ENCODE measurements around the gene THSD1.
"Not testable (repeated sequence)": the region's sequence is repeated elsewhere in the genome, so short reads cannot be mapped to it uniquely, and the experiment has no call there.

Gene THSD1

DNA sequence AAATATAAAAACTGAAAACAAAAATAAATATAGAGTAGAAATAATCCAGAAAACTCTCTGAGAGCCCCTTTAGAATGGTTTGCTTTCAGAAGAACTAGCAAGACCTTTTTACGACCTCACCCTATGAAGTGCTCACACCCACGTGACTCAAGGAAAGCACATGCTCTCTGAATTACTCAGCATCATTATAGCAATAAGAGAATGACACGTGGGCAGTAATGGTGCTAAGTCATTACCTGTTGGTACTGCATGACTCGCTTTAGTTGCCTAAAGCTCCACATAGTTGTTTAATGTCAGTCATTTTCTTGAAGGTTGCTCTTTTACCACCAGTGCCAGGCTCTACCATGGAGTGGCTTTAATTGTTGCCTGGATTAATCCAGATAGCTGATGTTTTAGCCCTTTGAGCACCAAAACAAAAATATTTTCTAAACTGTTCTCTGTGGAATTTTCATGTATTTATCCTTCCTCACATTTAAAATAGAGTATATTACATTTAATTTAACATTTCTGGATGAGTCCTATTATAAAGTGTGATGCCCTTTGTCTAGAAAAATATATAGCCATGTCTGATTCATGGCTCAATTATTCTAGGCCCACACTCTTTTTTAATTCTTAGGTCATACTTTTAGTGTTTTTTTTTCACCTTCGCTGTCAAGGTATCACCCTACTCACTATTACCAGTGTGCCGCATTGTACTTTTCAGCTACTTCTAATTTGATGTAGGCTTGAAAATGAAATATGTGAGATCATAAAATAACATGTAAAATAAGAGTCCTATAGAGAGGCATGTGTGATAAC is 56.8 kb downstream of the THSD1 start:
- DNase-seq: peak; percentile 8

DNA sequence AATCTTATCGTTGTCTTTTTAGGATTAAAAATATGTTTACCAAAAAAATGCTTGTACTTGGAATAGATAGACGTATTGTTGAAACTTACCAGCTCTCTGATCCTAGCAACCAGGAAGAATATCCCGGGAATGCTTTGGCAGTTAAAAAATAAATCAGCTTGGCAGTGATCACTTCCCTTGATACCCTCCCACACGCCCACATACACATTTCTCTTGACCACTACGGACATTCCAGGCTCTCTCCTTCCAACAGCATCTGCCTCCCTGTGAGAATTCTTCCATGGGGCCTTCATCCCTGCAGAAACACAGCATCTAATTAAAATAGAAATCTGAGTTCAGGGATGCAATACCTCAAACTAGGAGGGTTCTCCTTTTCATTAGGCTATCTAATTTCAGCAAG is 57.9 kb downstream of the THSD1 start:
- no peak for DNase-seq

DNA sequence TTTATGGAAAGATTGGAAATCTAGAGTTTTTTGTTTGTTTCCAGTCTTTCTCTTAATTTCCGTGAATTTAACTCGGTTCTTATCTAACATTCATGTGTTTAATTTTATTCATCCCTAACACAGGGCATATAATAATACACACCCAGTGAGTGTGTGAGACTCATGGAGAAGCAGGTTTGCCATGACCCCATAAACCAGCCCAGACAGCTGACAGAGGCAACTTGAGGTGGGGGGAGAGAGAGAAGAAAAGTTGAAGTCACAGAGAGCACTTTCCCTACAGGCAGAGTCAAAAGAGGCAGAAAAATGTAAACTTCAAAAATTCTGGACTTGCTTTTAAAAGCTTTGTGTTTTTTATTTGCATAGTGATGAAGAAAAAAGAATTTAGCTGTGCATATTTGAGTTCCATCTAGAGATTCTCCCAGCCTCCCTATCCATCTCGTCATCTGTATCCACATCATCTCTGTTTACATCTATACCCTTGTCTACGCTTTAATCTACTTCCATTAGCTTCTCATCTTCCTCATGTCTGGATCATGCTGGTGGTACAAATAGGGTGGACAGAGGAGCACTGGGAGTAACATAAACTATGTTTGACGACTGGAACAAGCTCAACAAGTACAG is 60.2 kb downstream of the THSD1 start:
- DNase-seq: no peak

DNA sequence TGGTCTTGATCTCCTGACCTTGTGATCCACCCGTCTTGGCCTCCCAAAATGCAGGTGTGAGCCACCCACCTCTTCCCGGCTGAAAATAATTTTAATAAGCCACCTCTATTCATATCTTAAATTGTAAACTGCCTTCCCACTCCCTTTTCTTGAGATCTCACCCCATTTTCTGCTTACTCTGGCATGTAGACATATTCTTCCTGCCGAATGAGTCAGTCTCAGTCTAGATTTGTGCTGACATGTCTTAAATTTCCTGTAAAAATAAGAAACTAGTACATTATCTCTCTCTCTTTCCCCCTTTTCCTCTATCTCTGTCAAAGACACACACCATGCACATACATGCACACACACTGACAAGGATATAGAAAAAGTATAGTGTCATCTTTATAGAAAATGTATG is 60.9 kb downstream of the THSD1 start:
- DNase-seq: no peak

DNA sequence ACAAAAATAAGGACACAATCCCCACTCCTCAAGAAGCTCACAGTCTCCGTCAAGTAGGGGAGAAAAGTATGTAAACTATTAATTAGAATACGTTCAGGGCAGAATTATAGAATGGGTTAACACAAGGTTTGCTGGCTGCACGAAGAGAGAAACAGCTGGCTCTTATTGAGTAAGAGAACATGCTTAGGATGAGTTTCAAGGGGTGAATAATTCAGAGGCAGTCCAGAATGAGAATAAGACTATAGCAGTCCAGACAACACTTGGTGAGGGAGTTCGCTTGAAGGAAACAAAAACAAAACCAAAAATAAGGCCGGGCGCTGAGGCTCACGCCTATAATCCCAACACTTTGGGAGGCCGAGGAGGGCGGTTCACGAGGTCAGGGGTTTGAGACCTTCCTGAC is 61.9 kb downstream of the THSD1 start:
- DNase-seq: no peak

DNA sequence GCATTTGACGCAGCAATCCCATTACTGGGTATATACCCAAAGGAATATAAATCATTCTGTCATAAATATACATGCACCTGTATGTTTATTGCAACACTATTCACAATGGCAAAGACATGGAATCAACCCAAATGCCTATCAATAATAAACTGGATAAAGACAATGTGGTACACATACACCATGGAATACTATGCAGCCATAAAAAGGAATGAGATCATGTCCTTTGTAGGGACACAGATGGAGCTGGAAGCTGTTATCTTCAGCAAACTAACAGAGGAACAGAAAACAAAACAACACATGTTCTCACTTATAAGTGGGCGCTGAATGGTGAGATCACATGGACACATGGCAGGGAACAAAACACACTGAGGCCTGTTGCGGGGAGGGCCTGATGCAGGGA is 63.8 kb downstream of the THSD1 start:
- DNase-seq: not testable (repeated sequence)

DNA sequence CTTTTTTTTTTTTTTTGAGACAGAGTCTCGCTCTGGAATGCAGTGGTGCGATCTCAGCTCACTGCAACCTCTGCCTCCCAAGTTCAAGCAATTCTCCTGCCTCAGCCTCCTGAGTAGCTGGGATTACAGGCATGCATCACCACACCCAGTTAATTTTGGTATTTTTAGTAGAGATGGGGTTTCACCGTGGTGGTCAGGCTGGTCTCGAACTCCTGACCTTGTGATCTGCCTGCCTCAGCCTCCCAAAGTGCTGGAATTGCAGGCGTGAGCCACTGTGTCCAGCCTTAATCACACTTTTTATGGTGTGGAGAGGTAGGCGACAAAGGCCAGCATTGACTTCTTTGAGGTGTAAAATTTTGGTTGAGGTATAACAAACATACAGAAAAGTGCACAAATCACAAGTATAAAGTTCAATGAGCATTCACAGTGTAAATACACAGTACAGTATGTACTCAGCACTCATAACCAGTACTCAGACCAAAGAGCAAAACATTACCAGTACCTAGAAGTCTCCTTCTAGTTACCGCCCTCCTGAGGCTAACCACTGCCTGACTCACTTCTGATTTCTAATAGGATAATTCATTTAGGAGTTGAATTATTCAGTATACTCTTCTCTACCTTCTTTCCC is 68.0 kb downstream of the THSD1 start:
- peak; percentile 35 for DNase-seq

DNA sequence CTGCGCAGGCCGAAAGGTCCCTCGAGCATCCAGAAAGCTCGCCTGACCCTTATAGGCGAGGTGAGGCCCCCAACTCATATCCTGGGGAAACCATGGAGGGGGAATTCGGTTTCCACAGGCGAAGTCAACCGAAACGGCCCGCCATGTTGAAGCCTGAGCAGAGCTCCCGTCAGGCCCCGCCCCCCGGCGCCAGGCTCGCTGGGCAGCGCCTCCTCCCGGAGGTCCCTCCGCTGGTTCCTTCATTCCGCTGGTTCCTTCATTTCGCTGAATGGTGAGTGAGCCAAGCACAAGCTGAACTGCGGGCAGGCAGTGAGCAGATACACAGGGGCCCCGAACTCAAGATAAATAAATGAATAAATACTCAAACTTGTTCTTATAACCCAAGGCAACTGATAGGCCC is 71.9 kb downstream of the THSD1 start:
- not testable (repeated sequence) for DNase-seq

DNA sequence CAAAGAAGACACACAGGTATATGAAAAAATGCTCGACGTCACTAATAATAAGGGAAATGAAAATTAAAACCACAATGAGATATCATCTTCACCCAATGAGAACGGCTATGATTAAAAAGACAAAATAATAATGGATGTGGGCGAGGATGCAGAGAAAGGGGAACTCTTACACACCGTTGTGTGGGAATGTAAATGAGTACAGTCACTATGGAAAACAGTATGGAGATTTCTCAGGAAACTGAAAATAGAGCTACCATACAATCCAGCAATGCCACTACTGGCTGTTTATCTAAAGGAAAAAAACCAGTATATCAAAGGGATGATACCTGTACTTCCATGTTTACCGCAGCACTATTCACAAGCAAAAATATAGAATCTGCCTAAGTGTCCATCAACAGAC is 74.1 kb downstream of the THSD1 start:
- DNase-seq: not testable (repeated sequence)

Measured in hematopoietic multipotent progenitor cell treated with erythropoietin and hydrocortisone succinate and interleukin-3 and kit ligand, for 4 days (in vitro differentiated cells).